KOPT-K1 (cell line): ENCODE results near the gene NTMT1.

Experiments used
- H3K27ac ChIP-seq: fragments of 200-600 bp; sonication (generic); 2 replicates; pipeline ENCODE4 v1.5.1; 2016; ENCODE audit warnings: antibody characterized with exemption, mild to moderate bottlenecking, low read depth, low read length; ENCODE audit not compliant: poor library complexity, severe bottlenecking
- H3K36me3 ChIP-seq: fragments of 200-600 bp; sonication (generic); 2 replicates; pipeline ENCODE4 v1.5.1; 2017; ENCODE audit warnings: antibody characterized with exemption, mild to moderate bottlenecking, low read length, moderate library complexity; ENCODE audit not compliant: insufficient read depth
- H3K9me3 ChIP-seq: fragments of 200-600 bp; sonication (generic); 2 replicates; pipeline ENCODE4 v1.5.1; 2017; ENCODE audit warnings: antibody characterized with exemption, low read length, mild to moderate bottlenecking; ENCODE audit not compliant: insufficient read depth, poor library complexity, severe bottlenecking

Gene NTMT1

DNA sequence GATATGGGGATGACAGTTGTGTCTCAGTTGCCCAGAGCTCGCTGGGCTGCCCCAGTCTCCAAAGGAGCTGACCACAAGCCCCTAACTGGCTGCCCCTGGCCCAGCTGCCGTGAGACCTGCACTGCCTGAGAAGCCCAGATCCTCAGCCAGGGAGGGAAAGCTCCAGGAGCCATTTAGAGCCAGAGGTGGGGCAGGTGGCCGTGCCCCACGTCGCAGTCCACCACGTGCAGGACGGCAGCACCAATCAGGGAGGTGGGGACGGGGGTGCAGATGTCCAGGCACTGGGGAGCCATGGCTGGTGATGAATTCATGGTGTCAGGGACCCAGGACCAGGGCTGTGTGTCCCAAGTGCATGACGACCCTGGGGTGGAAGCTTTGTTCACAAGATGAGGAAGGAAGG is 52.9 kb downstream of the NTMT1 start:
- Histone ChIP-seq H3K9me3 (no peaks in the 10 kb centered on the region), H3K36me3 (no peaks in the 10 kb centered on the region), H3K27ac (no peak overlapping the region)

DNA sequence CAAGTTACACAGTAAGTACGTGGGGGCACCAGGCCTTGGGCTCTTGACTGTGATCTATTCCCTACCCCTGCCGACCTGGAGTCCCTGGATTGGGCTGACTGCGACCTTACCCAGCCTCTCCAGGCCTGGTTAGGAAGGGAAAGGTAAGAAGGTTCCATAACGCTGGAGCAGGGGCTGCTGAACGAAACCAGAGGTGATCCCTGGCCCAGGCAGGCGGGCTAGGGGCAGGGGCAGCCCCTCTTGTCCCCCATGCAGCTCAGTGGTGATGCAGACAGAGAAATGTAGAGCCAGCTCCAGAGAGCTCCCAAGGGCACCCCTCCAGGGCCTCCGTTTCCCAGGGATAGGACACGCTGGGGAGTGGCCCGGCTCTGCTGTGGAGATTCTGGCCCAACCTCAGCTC is 53.6 kb downstream of the NTMT1 start:
- Histone ChIP-seq H3K27ac (no peak overlapping the region), H3K36me3 (no peaks in the 10 kb centered on the region), H3K9me3 (no peaks in the 10 kb centered on the region)

DNA sequence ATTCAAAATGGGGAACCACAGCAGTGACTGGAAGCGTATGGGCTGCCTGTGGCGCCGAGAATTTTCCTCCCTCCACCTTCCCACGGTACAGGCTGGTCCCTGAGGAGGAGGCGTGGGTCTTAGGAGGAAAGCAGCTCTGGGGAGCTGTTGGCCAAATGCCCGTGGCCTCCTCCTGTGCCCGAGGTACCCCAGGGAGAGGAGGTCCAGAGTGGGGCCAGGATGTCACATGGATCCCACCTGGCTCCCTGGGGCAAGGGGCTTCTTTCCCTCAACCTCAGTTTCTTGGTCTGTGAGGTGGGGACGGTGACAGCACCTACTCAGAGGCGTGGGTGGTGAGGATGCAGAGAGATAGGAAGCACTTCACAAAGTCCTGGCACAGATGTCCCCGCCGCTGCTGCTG is 56.0 kb downstream of the NTMT1 start:
- H3K9me3 ChIP-seq = no peaks in the 10 kb centered on the region
- no peaks in the 10 kb centered on the region for H3K36me3 ChIP-seq
- no peak overlapping the region for H3K27ac ChIP-seq

DNA sequence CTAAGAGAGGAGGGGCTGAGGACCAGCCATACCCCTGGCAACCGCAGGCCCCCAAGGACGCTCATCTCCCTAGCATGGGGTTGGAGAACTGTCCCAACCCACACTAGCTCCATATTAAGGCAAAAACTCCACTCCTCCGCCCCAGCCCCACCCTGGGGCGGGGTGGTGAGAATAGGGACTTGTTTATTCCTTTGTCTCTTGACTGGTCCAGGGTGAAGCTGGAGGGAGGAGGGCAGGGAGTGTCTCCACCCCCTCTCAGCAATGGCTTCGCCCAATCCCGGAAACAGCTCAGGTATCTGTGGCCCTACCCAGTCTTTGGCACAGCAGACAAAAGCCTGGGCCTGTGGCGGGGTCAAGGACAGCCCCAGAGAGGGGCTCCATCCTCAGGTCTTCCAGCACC is 56.4 kb downstream of the NTMT1 start:
- Histone ChIP-seq H3K9me3 (no peaks in the 10 kb centered on the region), H3K36me3 (no peaks in the 10 kb centered on the region), H3K27ac (no peak overlapping the region)

DNA sequence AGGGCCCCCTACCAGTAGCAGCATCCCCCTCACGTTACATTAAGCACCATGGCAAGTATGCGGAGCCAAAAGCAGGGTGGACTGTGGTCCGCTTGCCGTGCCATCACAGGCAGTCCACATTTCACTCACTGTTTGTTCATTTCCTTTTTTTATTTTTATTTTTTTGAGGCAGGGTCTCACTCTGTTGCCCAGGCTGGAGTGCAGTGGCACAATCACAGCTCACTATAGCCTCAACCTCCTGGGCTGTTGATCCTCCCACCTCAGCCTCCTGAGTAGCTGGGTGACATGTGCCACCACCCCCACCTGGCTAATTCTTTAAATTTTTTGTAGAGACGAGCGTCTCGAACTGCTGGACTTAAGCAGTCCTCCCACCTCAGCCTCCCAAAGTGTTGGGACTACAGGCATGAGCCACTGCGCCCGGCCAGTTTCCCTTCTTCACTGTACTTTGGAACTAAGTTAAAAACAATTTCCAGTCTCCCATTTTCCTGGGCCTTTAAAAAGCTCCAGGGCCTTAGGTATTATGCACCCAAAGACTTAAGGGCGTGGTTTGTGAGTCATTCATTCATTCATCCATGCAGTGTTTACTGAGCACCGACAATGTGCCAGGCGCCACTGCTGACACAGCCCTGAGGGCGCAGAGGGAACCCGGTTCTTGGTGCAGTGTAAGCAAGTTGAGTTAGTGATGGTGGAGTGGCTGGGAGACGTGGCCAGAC is 59.4 kb downstream of the NTMT1 start:
- Histone ChIP-seq H3K9me3 (no peaks in the 10 kb centered on the region), H3K27ac (no peak overlapping the region), H3K36me3 (no peaks in the 10 kb centered on the region)
